GM18508 (cell line): ENCODE measurements around the gene HEPHL1.
"Not testable (repeated sequence)": the region's sequence is repeated elsewhere in the genome, so short reads cannot be mapped to it uniquely, and the experiment has no call there.

Experiments
- ATAC-seq: cut with Tn5 transposase; IDR thresholded peaks from one replicate; pipeline ENCODE4 v1.9.1; 2021; ENCODE audit warnings: moderate number of reproducible peaks; ENCODE audit not compliant: insufficient read depth, unreplicated experiment

The HEPHL1 gene

DNA sequence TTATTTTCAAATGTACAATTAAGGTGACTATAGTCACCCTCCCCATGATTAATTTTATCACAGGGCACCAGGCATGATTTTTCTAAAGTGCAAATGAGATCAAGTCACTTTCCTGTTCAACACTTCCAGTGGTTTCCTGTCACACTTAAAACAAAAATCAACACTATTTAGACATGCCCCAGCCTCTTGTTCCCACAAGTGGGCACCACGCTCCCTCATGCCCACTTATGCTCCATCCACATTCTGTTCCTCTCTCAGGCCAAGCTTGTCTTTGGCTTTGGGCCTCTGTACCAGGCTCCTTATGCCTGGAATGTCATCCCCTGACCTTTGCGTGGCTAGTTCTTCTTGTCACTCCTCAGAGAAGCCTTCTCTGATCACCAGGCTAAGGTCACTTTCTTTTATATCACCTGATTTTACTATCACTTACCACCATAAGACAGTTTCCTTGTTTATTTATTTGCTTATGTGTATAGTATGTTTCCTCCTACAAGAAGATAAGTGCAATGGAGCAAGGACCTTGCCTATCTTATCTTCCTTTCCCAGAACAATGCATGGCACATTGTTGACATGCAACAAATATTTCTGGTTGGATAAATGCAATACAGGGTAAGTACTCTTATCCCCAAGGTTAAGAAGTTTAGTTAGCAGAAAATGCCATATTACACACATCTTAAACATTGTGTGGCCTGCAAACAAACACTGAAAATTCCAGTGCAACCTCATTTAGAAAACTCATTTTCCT lies 56.6 kb downstream of the HEPHL1 start:
- ATAC-seq: no peak

DNA sequence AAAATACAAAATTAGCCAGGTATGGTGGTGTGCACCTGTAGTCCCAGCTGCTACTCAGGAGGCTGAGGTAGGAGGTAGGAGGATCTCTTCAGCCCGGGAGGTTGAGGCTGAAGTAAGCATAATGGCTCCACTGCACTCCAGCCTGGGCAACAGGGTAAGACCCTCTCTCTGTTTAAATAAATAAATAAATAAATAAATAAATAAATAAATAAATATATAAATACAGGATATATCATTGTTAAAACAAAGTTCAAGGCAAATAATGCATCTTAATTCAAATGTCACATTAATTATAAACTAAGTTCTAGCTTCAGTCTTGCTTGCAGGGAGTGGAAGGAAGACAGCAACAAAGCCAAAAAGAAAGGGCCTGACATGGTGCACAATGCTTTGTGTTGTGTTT lies 63.0 kb downstream of the HEPHL1 start:
- no peak for ATAC-seq

DNA sequence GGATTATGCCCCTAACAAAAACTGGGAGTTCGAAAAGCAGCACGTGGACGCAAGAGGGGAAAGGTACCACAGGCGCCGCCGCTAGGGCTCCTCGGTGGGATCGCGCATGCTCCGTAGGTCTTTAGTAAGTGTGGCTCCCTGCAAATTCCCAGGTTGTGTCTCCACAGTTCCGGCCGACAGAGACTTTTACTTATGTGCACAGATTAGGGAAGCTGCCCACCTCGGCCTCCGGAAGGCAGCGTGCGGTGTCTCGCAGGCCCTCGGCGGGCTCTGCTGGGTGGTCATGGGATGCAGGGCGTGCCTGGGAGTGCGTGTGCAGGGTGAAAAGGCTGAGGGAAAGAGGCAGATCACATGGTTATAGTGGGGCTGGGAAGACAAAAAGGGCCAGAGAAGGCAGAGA lies 67.8 kb downstream of the HEPHL1 start:
- ATAC-seq: no peak

DNA sequence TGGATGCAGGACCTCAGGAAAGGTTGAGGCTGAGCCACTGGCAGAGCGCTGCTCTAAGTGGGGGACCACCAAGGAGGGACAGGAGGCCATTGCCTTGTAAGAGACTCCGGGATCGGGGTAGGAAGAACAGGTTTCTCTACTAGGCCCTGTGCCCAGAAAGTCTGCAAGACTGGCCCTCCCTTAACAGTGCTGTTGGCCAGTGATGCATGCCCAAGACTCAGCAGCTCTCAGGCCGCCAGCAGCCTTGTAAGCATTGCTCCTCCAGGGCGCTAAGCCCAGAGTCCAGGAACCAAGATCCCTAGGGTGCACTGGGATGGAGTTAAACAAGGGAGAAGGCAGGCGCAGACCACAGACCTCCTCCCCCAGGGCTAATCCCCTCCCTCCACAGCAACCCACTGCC lies 68.2 kb downstream of the HEPHL1 start:
- ATAC-seq: no peak

DNA sequence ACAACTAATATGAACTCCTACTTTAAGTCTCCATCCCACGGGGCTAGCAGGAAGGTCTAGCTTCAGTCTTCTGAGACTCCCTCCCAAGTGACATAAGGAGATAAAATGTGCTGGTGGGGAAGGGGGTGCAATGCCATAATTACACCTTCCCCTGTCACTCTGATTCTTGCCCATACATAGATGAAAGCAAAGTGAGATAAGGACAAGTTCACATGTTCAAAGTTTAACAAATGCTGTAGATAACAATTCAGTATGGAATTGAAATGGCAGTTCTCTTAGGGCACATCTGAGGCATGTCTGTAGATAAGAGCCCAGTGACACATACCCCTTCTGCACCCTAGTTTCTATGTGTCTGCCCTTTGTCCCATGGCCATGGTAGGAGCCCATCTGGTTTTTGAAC lies 69.2 kb downstream of the HEPHL1 start:
- no peak for ATAC-seq

DNA sequence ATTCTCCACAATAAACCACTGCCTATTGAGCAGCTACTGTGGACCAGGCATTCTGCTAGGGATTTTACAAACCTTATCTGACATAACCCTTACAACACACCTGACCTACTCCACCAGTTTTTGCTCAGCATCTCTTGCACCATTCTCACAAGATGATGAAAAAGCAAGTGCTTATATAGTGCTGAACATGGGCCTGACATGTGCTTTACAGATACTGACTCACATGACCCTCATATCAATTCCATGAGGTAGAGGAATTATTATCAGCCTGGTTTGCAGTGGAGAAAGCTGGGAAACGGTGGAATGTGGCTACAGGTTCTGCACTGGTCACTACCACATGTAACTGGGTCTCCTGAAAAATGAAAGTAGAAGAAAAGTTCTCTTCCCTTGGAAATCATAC lies 69.9 kb downstream of the HEPHL1 start:
- ATAC-seq: no peak

DNA sequence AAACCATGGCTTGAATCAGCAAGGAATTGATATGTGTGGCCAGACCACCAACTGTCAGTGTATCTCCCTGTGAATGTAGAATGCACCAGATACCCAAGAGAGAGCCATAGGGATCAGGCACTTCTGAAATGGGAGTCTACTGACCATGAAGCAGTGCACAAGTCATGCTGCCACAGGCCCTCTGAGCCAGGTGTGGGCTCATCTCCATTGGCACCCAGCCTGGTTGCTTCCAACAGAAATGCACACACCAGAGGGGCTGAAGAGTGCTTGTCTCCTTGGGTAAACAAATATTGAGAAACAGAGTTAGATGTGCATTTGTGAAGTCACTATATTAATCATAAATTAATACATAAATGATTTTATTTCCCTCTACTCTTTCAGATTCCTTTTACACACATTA lies 79.1 kb downstream of the HEPHL1 start:
- no peak for ATAC-seq

DNA sequence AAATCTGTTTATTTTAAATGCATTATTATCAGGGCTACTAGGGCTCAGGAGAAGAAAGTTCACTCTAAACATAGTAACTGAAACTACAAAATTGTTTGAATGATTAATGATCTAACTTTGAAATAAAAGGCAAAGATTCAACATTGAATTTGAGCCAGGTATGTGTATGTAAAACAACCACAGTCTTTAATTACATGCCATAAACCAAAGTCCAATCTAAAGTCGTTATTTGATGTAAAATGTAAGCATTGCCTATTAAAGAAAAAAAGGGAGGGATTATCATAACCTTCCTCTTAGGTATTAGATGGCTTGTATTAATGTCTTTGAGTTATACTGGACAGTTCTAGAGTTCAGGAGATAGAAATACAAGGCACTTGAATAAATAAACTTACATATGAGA lies 82.3 kb downstream of the HEPHL1 start:
- ATAC-seq: no peak

DNA sequence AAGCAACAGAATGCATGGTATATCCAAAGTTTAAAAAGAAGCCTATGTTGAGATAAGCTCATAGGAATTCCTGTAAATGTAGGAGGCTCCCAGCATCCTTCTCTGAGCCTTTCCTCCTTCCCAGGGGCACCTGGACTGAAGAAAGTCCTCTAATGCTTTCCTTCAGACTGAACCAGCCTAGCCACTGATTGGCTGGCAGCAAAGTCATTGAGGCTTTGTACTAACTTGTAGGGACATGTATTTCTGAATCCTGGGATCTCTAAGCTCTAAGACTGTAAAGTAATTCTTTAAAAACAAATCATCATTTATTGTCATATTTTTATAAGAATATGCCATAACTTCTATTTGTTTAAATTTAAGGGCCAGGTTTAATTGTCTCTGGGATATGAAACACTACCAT lies 83.6 kb downstream of the HEPHL1 start:
- no peak for ATAC-seq

DNA sequence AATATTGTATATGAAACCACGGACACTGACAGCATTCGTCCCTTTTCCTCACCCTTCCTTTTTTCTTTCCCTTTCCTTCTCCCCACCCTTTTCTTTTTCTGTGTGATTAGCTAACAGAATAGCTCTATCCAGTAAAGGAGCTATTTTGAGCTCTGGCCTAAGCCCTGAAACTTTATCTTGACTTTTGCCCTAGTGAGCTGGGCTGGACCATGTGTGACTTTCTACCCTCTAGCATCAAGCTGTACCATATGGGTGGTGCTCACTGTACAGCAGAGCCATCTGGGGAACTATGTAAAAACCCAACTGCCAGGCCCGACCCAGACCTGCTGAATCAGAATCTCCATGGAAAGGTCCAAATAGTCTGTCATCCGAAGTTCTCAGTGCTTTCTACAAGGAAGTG lies 85.6 kb downstream of the HEPHL1 start:
- ATAC-seq: no peak

DNA sequence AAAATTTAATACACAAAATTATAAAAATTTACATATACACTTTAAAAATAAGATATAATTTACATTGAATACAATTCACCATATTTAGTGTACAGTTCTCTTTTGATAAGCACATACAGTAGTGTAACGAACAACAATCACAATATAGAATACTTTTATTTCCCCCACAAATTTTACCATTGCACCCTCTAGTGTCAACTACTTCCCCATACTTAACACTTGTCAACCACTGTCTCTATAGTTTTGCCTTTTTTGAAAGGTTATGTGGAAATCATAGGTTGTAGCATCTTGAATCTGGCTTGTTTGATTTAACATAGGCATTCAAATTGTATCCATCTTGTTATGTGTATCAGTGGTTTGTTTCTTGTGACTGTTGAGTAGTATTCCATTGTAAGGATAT lies 86.2 kb downstream of the HEPHL1 start:
- ATAC-seq: no peak

DNA sequence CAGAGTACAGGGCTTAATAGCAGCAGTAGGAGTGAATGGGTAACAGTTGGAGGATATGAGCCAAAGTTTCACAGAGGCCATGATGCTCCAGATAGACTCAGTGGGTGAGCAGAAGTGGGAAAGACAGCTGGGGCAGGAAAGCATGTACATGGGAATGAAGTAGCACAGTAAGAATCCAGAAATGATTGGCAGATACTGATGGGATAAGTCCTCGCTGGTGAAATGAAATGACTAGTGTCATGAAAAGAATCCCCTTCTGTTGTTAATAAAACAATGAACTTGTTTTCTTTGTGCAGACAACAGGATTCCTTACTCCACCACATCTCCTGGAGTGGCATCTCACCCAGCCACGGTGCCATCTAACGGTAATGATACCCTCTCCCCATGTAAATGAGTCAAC lies 90.1 kb downstream of the HEPHL1 start:
- no peak for ATAC-seq

DNA sequence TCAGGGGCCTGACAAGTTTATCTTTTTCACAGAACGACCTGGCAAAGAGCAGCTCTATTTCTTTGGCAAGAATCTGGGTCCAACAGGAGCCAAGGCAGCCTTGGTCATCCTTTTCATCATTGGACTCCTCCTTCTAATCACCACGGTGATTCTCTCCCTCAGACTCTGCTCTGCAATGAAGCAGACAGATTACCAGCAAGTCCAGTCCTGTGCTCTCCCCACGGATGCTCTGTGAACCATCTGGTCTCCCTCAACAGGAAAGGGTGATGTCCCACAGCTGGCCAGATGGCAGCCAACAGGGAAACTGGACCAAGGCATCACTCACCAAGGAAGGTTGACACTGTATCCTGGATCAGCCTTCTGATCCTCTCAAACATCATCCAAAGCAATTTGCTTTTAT lies 90.5 kb downstream of the HEPHL1 start:
- ATAC-seq: no peak

DNA sequence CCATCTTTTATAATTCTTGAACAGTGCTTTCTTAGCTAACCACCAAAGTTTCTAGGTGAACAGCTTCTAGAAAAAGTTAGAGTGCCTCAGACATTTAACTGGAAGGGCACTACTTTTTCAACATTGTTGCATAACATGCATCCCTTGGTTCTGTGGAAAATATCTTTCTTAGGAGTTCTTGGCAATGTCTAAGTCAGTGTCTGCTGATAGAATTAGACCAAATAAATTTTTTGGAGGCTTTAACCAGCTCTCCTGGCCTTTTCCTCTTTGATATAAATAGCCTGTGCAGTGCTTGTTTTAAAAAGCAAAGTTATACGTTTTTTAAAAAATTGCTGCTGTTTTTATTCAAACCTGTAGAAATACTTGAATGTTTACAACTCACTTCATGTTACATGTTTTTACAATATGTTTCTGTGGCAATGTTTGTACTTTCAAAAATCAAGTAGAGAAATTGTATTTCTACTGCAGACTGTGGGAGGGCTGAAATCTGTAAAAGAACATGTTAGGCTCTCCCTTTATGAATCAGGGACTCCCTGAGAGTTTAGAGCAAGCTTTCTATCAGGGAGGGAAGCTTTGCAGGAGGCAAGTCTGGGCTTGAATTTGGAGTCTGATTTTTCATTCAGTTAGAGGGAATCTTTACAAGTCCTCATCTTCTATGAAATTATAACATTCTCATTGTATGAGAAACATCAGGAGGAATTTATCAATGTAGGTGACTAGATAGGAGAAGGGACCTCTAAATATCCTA lies 91.2 kb downstream of the HEPHL1 start:
- no peak for ATAC-seq

DNA sequence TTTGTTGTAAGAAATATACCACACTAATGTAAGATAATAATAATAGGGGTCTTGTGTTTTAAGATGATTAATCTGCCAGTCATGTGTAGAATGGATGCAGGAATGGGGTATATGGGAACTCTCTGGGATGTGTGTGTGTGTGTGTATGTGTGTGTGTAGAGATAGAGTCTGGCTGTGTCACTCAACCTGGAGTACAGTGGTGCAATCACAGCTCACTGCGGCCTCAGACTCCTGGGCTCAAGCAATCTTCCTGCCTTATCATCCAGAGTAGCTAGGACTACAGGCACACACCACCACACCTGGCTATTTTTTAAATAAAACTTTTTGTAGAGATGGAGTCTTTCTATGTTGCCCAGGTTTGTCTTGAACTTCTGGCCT lies 96.0 kb downstream of the HEPHL1 start:
- ATAC-seq: no peak

DNA sequence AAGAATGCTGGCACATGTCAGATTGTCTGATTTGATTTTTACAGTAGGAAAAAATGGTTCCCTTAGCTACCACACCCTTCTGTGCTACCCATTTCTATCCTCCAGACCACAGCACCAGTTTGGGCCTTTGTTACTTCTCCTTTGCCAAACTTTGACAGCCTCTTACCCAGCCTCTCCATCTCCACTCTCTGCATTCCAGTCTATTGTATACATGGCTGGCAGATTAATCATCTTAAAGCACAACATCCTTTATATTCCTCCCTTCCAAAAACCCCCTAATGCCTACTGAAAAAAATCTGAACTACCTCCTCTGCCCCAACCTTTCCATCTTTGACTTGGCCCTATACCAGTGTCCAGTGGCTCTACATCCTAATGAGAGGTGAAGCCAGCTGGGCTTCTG lies 96.7 kb downstream of the HEPHL1 start:
- ATAC-seq: no peak

DNA sequence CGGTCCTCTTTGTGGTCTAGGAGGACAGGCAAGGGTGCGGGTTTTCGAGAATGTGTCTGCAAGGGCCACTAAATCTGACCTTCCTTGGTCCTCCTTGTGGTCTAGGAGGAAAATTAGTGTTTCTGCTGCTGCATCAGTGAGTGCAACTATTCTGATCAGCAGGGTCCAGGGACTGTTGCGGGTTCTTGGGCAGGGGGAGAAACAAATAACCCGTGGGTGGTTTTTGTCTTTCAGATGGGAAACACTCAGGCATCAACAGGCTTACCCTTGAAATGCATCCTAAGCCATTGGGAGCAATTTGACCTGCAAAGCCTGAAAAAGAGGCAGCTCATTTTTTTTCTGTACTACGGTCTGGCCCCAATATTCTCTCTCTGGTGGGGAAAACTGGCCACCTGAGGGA lies 98.5 kb downstream of the HEPHL1 start:
- not testable (repeated sequence) for ATAC-seq

DNA sequence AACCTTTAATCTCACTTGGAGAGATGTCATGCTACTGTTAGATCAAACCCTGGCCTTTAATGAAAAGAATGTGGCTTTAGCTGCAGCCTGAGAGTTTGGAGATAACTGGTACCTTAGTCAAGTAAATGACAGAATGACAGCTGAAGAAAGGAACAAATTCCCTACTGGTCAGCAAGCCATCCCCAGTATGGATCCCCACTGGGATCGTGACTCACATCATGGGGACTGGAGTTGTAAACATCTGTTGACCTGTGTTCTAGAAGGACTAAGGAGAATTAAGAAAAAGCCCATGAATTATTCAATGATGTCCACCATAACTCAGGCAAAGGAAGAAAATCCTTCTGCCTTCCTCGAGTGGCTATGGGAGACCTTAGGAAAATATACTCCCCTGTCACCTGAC lies 99.4 kb downstream of the HEPHL1 start:
- ATAC-seq: not testable (repeated sequence)

DNA sequence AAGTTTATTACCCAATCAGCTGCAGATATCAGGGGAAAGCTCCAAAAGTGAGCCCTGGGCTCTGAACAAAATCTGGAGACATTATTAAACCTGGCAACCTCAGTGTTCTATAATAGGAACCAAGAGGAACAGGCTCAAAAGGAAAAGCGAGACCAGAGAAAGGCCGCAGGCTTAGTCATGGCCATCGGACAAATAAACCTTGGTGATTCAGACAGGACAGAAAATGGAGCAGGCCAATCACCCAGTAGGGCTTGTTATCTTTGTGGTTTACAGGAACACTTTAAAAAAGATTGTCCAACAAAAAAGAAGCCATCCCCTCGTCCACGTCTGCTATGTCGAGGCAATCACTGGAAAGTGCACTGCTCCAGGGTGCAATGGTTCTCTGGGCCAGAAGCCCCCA lies 99.8 kb downstream of the HEPHL1 start:
- no peak for ATAC-seq

DNA sequence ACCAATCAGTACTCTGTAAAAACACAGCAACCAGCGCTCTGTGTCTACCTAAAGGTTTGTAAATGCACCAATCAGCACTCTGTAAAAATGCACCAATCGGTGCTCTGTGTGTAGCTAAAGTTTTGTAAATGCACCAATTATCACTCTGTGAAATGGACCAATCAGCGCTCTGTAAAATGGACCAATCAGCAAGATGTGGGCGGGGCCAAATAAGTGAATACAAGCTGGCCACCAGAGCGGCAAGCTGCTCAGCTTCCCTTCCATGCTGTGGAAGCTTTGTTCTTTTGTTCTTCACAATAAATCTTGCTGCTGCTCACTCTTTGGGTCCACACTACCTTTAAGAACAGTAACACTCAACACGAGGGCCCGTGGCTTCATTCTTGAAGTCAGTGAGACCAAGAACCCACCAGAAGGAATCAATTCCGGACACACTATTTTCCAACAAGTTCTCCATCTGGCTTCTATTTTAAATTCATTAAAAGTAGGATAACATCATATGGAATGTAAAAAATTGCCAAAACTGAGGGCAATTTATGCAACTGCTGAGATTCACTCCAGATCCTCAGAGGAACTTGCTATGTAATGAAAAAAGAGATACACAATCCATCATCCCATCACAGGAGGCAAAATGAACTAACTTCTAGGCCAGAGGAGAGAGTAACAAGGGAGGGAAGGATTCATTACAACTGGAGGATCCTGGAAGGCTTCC lies 104.4 kb downstream of the HEPHL1 start:
- ATAC-seq: no peak

DNA sequence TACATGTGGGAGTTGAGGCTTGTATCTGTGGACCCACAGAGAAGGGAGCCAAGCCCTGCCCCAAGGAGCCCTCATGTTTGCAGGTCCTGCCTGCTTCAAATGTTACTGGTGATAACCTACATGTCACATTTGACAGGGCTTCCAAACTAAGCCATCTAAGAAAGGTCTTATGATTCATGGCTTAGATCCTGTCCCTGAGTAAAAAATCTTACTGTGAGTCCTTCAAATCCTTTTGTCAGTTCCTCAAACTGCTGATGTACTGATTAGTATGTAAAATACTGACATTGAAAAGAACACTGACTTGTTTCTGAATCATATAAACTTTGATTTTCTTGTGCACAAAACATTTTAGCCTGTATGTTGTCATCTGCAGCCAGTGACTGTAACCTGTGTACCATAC lies 106.5 kb downstream of the HEPHL1 start:
- no peak for ATAC-seq
